ENCODE measurements around the gene RAB3C. TPM values are rescaled to one million over a fixed set of nuclear protein-coding genes. Genes with fewer than 3 reads are reported as not detected.

The RAB3C gene
- total RNA-seq, 1 donor from 2014 or later, result 3.0 TPM

DNA sequence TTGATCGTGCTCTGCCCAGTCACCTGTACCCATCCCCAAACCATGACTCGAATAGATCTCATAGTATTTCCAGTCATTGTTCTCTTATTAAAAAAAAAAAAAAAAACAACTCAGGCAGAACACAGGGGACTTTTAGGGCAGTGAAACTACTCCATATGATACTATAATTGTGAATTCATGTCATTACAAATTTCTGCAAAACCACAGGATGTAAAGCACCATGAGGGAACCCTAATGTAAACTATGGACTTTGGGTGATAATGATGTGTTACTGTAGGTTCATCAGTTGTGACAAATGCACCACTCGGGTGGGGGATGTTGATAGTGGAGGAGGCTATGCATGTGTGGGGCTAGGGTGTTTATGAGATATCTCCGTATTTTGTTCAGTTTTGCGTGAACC is 133.8 kb downstream of the RAB3C start:
- H3K4me1 ChIP-seq, result no peaks in the 10 kb centered on the region
- H3K27me3 ChIP-seq, result no peaks in the 10 kb centered on the region
- TF ChIP-seq CTCF (IDR thresholded peaks at IDR 0.05), result no peak
- H3K4me3 ChIP-seq, result no peak overlapping the region
- H3K9me3 ChIP-seq, result no peaks in the 10 kb centered on the region
- no peaks in the 10 kb centered on the region for H3K36me3 ChIP-seq
- H3K27ac ChIP-seq, result no peak overlapping the region
- DNase-seq (ENCODE audit: low spot score in 2 of 2), result no peak
- intact Hi-C loops (cut with DNase I), result no loop called here

- Histone ChIP-seq H3K9me3 (no peaks in the 10 kb centered on the region), H3K27ac (no peak overlapping the region), H3K27me3 (no peaks in the 10 kb centered on the region), H3K4me1 (no peaks in the 10 kb centered on the region), H3K4me3 (no peak overlapping the region), H3K36me3 (no peaks in the 10 kb centered on the region)
- no peak for DNase-seq (ENCODE audit: low spot score in 2 of 2)
- intact Hi-C loops (cut with DNase I), result no loop called here
- TF ChIP-seq CTCF (IDR thresholded peaks at IDR 0.05), result no peak
Measured at GRCh38 chr5:58717303-58718007, 134.6 kb downstream of the RAB3C start.

DNA sequence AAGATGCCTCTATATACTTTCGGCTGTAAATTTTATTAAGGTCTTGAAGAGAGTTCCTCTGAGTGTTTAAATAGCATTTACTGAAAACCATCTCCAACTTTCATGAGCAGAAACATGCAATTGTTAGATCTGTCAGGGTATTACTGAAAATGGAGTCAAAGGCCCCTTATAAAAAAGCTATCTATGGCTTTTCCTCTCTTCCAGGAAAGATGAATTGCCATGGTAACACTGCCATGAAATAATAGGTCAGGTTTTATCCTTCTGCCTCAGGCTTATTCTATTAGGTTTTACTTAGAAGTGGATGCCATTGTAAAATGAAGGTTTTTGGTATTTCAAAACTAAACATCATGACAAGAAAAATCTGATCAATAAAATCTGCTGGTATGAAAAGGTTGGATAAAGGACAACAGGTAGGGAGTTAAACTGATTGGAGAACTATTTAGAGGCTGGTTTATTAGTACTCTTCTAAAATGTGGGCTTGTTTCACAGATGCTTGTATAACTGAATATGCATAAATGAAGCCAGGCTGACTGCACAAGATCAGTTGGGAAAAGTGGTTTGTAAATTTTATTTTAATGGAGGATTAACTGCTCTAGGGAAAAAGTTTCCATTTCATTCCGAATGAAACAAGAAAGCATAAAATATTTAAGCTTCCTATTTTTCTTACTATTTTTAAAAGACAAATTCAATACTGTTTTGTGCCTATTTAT is 135.5 kb downstream of the RAB3C start:
- DNase-seq (ENCODE audit: low spot score in 2 of 2), result no peak
- Histone ChIP-seq H3K9me3 (no peaks in the 10 kb centered on the region), H3K36me3 (no peaks in the 10 kb centered on the region), H3K27ac (no peak overlapping the region), H3K4me1 (no peaks in the 10 kb centered on the region), H3K27me3 (no peaks in the 10 kb centered on the region), H3K4me3 (no peak overlapping the region)
- no peak for TF ChIP-seq CTCF (IDR thresholded peaks at IDR 0.05)
- intact Hi-C loops (cut with DNase I), result no loop called here

DNA sequence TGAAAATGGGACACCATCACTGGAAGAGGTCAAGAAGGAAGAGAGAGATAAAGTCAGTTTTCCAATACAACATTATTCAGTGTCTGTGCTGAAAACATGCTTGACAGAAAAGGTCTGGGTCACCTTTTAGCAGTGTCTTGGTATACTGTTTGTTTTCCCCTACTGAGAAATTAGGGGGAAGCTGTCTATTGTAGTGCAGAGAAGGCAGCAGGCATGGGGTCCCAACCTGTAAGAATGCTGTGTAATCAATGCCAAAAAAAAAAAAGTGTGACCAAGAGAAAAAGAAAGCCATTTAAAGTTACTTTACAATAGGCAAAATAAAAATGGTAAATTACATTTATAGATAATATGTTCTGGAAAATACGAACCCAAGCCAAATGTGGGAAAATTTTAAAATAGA is 139.3 kb downstream of the RAB3C start:
- no peak for TF ChIP-seq CTCF (IDR thresholded peaks at IDR 0.05)
- no peaks in the 10 kb centered on the region for H3K4me1 ChIP-seq

DNA sequence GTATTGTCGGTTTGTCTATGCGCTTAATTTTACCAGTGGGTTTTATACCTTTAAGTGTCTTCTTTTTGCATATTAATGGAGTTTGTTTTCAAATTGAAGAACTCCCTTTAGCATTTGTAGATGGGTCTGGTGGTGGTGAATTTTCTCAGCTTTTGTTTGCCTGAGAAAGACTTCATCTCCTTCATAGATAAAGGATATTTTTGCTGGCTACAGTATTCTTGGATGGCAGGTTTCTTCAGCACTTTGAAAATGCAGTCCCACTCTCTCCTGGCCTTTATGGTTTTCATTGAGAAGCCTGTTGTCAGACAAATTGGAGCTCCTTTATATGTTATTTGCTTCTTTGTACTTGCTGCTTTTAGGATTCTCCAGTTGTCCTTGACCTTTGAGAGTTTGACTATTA is 142.1 kb downstream of the RAB3C start:
- intact Hi-C loops (cut with DNase I), result no loop called here
- no peaks in the 10 kb centered on the region for H3K36me3 ChIP-seq
- H3K27me3 ChIP-seq, result no peaks in the 10 kb centered on the region
- no peak for TF ChIP-seq CTCF (IDR thresholded peaks at IDR 0.05)
- H3K4me1 ChIP-seq, result no peaks in the 10 kb centered on the region
- peaks cover 0 to 10% of the 10 kb centered on the region in 2 donors for H3K9me3 ChIP-seq
- no peak overlapping the region for H3K4me3 ChIP-seq
- H3K27ac ChIP-seq, result no peak overlapping the region
- no peak for DNase-seq (ENCODE audit: low spot score in 2 of 2)

More for the DNA sequence above, 139.3 kb downstream of the RAB3C start:
- DNase-seq (ENCODE audit: low spot score in 2 of 2), result no peak
- no peak overlapping the region for H3K4me3 ChIP-seq
- H3K36me3 ChIP-seq, result no peaks in the 10 kb centered on the region
- H3K27me3 ChIP-seq, result no peaks in the 10 kb centered on the region
- intact Hi-C loops (cut with DNase I), result no loop called here
- no peak overlapping the region for H3K27ac ChIP-seq
- peaks cover 0 to 10% of the 10 kb centered on the region in 2 donors for H3K9me3 ChIP-seq
